Femur (tissue), 1 donor: Measurements from ENCODE around the gene ENGASE.
A peak's percentile ranks its signal among the peaks of the same experiment; 100 is the strongest.

Experiments used
- DNase-seq: peaks from one replicate; pipeline ENCODE4 v3.0.0-alpha.2; 2017

The ENGASE gene

DNA sequence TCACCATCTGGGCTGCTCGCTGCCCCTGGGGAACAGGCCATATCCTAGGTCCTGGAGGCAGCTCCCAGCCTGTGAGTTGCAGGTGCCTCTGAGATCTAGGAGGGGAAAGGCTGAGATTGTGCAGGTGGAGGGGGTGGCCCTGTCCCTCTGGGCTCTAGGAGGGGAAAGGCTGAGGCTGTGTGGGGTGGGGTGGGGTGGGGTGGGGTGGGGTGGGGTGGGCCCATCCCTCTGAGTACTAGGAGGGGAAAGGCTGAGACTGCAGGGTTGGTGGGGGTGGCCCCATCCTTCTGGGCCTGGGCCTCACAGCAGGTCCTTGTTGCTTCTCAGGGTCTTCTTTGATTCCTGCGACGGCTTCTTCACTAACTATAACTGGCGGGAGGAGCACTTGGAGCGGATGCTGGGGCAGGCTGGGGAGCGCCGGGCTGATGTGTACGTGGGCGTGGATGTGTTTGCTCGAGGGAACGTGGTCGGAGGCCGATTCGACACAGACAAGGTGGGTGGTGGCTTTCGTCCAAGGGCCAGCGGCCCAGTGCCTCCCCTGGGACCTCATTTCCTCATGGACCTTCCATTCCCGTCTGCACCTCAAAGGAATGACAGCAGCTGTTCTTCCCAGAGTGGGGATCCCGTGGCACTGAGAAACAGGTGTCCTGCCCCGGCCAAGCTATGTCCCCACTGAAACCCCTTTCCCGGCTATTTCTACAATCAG is 7.1 kb downstream of the ENGASE start:
- peak; percentile 15 for DNase-seq

DNA sequence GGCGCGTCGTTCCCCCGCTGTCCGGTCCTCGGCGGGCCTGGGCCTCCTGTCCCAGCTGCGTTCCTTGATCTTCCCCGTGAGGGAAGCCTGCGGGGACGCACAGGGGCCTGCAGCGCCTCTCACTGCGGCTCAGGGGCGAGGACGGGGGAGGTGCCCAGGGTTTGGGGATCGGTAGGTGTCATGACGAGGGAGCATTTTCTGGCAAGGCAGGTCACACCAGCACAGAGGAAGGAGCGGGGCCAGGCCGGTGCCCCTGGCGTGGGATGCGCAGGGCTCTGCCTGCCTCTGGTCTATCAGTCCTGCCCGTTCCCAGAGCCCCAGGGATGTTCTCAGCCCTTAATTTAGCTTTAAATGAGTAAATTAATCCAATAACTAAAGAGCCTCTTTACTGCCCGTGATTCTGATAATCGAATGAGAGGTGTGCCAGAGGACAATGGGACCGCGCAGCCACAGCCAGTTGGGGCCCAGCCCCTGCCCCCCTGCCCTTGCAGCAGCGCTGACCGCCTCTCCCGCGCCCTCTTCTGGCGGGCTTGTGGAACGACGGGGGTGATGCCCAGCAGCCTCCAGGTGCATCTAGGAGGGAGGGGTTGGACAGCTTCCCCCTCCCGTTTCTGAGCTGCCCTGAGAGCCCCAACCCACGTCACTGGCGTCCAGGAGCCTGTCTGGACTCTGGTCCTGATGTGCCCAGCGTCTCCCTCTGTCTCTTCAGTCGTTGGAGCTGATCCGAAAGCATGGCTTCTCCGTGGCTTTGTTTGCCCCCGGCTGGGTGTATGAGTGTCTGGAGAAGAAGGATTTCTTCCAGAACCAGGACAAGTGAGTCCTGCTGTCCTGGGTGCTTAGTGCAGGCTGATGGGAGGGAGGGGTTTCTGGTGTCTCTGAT is 7.9 kb downstream of the ENGASE start:
- DNase-seq, result peak; percentile 51

DNA sequence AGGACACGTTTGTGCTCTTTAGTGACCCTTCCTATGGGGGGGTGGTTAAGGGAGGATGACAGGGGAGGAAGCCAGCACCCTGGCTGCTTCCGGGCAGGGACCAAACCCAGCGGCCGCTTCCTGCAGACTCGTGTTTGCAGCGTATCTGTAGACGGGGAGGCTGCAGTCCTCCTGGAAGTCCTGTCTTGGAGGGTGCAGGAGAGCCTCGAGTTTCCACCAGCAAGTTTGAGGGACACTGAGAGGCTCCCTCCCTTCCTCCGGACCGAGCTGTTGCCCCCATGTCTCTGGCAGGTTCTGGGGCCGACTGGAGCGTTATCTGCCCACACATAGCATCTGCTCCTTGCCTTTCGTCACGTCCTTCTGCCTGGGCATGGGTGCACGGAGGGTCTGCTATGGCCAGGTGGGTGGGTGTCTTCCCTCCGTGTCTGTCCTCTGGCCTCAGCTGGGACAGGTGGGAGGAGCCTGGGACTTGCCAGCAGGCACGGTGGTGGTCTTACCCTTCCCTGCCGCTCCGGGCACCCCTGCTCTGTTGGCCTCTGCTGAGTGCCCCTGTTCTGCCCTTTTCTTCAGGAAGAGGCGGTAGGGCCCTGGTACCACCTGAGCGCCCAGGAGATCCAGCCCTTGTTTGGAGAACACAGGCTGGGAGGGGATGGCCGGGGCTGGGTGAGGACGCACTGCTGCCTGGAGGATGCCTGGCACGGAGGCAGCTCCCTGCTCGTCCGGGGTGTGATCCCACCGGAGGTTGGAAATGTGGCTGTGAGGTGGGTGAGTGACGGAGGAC is 8.8 kb downstream of the ENGASE start:
- DNase-seq, result no peak

GRCh38 chr17:79084291-79085153 is 9.9 kb downstream of the ENGASE start:
- DNase-seq, result no peak

GRCh38 chr17:79085154-79085920 is 10.7 kb downstream of the ENGASE start:
- DNase-seq, result no peak

DNA sequence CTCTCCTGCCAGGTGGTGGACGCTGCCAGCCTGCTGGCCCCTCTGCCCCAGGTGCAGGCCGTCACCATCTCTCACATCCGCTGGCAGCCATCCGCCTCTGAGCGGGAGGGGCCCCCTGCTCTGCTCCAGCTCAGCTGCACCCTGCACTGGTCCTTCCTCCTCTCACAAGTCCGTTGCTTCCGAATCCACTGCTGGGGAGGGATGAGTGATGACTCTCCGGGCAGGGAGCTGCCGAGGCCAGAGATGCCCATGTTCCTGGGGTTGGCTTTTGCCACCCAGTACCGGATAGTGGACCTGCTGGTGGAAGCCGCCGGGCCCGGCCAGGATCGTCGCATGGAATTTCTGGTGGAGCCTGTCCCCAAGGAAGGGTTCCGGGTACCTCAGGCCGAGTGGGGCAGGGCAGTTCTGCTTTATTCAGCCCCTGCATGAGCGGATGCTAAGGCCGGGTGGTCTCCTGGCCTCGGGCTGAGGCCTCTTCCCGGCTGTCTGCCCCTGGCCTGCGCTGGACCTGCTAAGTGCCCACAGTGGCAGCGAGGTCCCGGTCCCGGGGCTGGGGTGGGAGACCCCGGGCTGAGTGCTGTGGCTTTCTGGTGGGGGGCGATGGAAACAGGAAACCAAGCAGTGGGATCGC is 11.4 kb downstream of the ENGASE start:
- DNase-seq, result no peak

DNA sequence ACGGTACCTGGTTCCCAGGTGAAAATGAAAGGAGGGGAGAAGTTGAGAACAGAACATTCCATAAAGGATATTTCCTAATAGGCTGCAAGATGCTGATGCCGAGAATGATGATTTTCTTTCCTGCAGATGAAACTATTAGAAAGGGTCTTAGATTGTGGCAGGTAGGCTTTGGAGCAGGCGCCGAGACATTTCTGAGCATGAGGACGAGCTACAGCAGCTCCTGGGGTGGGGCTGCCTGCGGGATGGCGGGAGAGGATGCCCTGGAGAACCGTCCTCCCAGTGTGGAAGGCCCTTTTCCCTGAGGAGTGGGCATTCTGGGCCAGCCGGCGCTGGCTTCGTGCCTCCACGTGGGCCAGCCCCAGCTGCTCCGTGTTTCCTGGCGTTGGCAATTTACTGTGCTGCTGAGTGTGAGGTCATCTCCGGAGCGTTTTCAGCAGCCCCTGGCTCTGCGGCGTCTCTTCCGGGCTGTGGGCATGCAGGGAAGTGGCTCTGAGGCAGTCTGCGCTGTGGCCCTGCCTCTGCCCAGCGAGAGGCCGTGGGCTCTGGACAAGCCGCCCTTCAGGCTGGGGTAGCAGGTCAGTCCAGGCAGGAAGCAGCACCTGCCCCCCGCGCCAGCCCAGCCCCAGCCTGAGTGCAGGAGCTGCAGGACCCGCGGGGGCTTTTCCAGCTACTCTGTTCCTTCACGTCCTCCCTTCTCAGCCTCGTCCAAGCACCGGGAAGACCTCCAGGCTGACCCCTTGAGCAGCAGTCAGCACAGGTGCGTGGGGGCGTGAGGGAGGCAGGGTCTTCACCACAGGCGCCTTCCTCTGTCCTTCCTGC is 12.2 kb downstream of the ENGASE start:
- DNase-seq, result no peak

DNA sequence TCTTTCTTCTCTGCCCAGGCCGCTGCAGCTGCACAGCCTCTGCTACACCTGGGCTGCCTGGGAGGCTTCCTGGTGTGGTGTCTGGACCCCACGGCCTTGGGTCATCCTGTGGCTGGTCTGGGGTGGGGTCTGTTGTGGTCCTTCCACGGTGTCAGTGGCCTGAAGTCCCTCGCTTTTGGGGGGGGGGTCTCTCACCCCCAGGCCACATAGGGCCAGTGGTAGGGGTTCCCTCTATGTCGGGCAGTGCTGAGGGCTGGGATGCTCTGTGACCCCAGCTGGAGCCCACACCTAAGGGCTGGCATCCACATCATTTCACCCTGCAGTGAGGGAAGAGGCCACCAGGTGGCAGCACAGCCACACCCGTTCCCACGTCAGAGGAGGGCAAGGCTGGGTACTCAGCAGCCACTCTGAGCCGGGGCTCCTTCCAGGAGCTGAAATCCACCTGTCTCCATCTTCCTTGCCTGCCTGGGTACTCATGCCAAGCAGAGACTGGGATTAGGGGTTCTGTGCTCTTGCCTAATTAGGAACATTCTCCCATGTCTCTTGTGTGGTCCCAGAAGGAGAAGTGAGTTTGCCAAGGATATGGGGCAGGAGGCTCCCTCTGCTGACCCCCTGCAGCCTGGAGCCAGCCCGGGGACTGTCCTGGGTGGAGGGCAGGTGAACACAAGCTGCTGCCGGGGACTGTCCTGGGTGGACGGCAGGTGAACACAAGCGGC is 13.0 kb downstream of the ENGASE start:
- DNase-seq, result peak; percentile 78

GRCh38 chr17:79088247-79088996 is 13.8 kb downstream of the ENGASE start:
- DNase-seq, result no peak

- no peak for DNase-seq
These were observed 14.3 kb downstream of the ENGASE start for GRCh38 chr17:79088997-79089328.

- DNase-seq, result no peak
These were observed 15.3 kb downstream of the ENGASE start for GRCh38 chr17:79089720-79090442.

DNA sequence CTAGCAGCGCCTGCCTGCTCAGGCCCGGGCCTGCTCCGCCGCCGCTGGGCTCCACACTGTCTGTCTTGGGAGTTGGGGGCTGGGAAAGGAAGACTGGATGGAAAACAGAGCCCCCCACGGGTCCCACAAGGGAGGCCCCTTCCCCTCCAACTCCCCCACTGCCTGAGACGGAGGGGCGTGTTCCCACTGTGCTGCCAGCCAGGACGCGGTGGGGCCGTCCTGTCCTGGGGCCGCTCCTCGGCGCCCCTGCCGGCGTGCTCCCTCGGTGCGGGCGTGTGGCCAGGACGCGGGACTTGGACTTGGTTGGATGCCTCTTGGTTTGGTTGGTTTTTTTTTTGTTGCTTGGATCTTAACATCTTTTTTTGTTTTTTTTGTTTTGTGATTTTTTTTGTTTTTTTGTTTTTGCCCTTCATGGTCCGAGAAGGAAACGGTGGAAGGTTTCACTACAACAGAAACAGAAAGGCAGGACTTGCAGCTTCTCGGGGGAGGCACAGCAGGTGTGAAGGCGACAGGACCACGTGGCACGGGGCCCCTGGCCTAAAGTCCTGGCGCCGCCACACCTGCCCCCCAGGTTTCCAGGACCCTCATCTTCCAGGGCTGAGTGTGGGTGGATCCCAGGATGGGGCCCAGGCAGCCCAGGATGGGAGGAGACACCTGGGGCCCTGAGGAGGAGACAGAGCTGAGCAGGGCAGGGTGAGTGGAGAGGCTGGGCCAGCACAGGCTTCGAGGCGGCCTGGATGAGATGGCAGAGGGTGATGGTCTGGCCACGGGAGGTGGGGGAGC is 16.0 kb downstream of the ENGASE start:
- no peak for DNase-seq

- no peak for DNase-seq
These were observed 16.6 kb downstream of the ENGASE start for GRCh38 chr17:79091226-79091670.

GRCh38 chr17:79092567-79092966 is 17.9 kb downstream of the ENGASE start:
- no peak for DNase-seq

GRCh38 chr17:79093270-79093669 is 18.6 kb downstream of the ENGASE start:
- DNase-seq, result no peak

GRCh38 chr17:79094261-79094660 is 19.6 kb downstream of the ENGASE start:
- DNase-seq, result no peak

DNA sequence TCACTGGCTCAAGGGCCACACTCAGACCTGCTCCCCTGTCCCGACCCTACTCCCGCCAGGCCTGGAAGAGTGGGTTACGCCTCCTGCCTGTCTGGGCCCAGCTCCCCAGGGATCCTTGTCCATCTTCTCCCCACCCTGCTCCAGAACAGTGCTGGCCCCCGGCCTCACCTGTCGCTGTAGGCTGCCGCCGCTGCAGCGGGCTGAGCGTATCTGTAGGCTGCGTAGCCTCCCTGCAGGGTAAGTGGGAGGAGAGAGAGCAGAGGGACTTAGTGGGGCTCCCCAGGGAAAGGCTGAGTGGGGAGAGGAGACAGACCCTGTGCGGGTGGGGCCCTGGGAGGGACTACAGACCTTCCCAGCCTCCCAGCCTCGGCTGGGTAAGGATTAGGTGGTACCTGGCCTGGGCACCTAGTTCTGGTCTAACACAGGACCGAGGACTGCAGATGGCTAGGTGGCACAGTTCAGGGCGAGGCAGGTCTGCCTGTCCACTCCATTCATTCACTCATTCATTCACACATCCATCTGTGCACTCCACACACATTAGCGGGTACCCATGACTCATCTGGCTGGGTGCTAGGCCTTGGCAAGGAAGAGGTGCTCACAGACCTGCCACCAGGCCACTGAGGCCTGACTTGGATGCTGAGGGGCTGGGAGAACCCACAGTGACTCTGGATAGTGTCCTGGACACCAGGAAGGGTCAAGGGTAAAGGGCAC is 20.9 kb downstream of the ENGASE start:
- no peak for DNase-seq
